Dedifferentiated amniotic fluid mesenchymal stem cell (primary cell): ENCODE data around the gene LYPD6B.
A peak's percentile ranks its signal among the peaks of the same experiment; 100 is the strongest.

ENCODE experiments used
- DNase-seq: peaks from one replicate; pipeline ENCODE4 v3.0.0-alpha.2; 2016; ENCODE audit errors: extremely low spot score

Gene LYPD6B

GRCh38 chr2:149012545-149012944 is 26.0 kb upstream of the LYPD6B start:
- no peak for DNase-seq

GRCh38 chr2:149015501-149015900 is 23.0 kb upstream of the LYPD6B start:
- DNase-seq: no peak

GRCh38 chr2:149015926-149016563 is 22.5 kb upstream of the LYPD6B start:
- no peak for DNase-seq

- DNase-seq: peak; percentile 85
Measured at GRCh38 chr2:149017116-149017985, 21.1 kb upstream of the LYPD6B start.

GRCh38 chr2:149018981-149019380 is 19.5 kb upstream of the LYPD6B start:
- no peak for DNase-seq

GRCh38 chr2:149019768-149020167 is 18.7 kb upstream of the LYPD6B start:
- DNase-seq: no peak

GRCh38 chr2:149020432-149020851 is 18.1 kb upstream of the LYPD6B start:
- DNase-seq: no peak

GRCh38 chr2:149021271-149021719 is 17.2 kb upstream of the LYPD6B start:
- no peak for DNase-seq

- no peak for DNase-seq
Measured at GRCh38 chr2:149021761-149022160, 16.7 kb upstream of the LYPD6B start.

- no peak for DNase-seq
Measured at GRCh38 chr2:149023091-149023490, 15.4 kb upstream of the LYPD6B start.

GRCh38 chr2:149027590-149028250 is 10.8 kb upstream of the LYPD6B start:
- no peak for DNase-seq

GRCh38 chr2:149028377-149028776 is 10.1 kb upstream of the LYPD6B start:
- DNase-seq: no peak

GRCh38 chr2:149028891-149029290 is 9.6 kb upstream of the LYPD6B start:
- DNase-seq: no peak

- DNase-seq: no peak
Measured at GRCh38 chr2:149029307-149029965, 9.1 kb upstream of the LYPD6B start.

GRCh38 chr2:149031396-149031795 is 7.1 kb upstream of the LYPD6B start:
- no peak for DNase-seq

GRCh38 chr2:149033716-149034115 is 4.8 kb upstream of the LYPD6B start:
- DNase-seq: no peak

GRCh38 chr2:149034406-149034805 is 4.1 kb upstream of the LYPD6B start:
- no peak for DNase-seq

GRCh38 chr2:149036507-149037293 is 1.8 kb upstream of the LYPD6B start:
- no peak for DNase-seq

GRCh38 chr2:149037851-149038250 is 648 bp upstream of the LYPD6B start:
- DNase-seq: no peak

- DNase-seq: no peak
Measured at GRCh38 chr2:149039213-149039724, 770 bp downstream of the LYPD6B start.

- DNase-seq: no peak
Measured at GRCh38 chr2:149040451-149040850, 2.0 kb downstream of the LYPD6B start.
